Left renal cortex interstitium (tissue), 4 donors: Measurements from ENCODE around the gene CENPP. TPM values are rescaled to one million over a fixed set of nuclear protein-coding genes. Genes with fewer than 3 reads are reported as not detected.
"Not testable (repeated sequence)": the region's sequence is repeated elsewhere in the genome, so short reads cannot be mapped to it uniquely, and the experiment has no call there.

Experiments
- DNase-seq, 4 donors: peaks; one replicate each; pipeline ENCODE4 v3.0.0-alpha.2; 2013; ENCODE audit warnings: low read depth in 4 of 4, low spot score in 2 of 4, missing footprints in 1 of 4
- polyA plus RNA-seq, 4 donors: library from polyadenylated mRNA; unstranded; fragments of 120-200 nt; gene quantifications; one replicate each; pipeline ENCODE4 v1.2.1, GENCODE V29; 2013; ENCODE audit not compliant: insufficient read length in 4 of 4

The CENPP gene
- polyA plus RNA-seq, 4 donors, result 5.8 to 7.5 (median 6.3) TPM

DNA sequence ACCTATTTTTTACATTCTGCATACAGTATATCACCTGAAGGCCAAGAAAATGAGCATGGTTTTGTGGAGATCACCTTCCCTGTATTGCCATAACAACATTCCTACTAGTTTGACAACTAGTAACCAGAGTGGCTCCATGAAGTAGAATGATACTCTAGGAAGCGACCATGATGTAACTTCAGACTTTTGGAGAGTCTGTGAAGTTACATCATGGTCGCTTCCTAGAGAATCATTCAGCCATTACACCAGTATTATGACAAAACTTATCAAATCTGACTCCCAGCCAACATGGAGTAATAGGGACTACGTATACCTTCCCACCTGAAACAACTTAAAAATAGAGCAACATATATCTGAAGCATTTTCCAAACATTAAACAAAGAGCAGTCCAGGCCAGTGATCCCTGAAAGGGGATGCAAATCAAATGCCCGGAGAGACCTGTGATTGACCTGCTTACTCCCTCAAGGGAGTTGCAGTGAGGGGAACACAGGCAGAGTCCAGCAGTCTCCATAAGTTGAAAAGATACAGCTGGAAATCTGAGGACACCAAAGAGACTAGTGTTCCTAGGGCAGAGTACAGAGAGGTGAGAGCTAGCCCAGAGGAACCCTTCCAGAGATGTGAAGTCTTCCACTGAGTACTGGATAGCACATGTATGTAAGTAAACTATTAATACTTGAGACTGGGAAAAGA is 202.2 kb downstream of the CENPP start:
- DNase-seq, result peak in 2 of 4 donors; percentile 31 to 39

DNA sequence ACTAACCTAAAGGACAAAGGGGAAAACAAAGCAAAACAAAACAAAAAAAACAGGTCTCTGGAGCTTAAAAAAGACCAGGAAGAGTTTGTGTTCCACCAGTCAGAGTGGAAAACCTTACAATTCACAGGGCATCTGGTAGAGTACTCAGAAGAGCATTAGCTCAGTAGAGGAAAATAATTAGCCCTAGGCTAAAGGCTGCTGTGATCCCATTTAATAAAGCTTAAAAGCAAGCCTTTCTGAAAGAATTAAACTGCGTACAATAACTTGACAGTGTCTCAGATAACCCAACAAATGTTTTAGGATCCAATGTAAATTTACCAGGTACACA is 202.7 kb downstream of the CENPP start:
- DNase-seq, result no peak

DNA sequence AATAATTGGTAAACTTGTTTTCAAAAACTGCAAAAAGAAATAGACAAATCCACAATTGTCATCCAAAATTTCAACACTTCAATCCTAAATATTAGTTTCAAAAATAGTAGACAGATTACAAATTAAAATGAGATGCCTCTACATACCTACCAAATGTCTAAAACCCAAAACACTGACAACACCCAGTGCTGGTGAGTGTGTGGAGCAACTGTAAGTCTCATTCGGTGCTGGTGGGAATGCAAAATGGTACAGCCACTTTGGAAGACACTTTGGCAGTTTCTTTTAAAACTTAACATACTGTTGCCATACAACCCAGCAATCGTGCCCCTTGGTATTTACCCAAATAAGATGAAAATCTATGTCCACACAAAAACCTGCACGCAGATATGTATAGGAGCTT is 203.4 kb downstream of the CENPP start:
- DNase-seq, result no peak

DNA sequence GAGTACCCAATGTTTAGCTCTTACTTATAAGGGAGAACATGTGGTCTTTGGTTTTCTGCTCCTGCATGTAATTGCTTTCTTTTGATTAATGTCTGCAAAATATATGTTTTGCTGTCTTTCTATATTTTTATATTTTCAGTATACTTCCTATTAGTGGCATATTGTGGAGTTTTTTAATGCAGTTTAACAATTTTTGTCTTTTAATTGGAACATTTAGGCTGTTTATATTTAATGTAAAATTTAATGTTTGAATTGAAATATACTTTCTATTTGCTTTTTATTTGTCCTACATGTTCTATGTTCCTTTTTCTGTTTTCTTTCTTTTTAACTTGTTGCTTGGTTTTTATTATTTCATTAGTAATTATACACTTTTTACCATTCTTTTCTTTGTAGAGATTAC is 205.1 kb downstream of the CENPP start:
- no peak for DNase-seq

DNA sequence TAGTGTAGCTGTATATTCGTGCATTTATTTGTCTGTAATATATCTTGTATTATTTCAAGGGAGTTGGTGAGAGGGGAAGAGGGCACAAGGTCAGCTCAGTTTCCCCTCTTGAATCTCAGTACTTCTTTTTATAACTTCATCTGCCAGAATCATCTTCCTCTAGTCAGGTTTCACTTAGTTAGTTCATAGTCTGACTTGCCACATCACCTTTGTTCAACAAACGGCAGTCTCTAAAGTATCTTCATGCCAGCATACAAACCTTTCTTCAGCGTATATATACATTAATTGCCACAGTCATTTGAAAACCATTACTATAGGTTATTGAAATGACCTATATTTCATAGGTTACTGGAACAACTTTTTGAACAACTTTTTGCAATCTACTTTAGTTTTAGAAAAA is 208.5 kb downstream of the CENPP start:
- no peak for DNase-seq

DNA sequence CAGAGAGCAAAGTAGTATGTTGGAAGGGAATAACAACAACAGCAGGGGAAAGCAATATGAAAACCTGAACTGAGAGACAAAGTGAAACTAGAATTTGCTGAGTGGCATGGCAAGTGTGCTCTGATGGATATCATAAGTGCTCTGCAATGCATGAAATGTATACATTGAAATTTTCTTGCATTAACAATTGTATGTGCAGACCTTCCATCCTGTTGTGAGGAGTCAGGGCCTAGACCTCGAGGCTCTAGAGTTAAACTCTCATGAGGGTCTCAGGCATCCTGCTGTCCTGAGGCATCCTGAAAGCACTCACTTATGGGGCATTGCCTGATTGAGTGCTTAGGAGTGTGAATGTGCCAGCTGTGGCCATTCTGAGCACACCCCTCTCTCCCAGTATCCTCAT is 208.9 kb downstream of the CENPP start:
- no peak for DNase-seq

DNA sequence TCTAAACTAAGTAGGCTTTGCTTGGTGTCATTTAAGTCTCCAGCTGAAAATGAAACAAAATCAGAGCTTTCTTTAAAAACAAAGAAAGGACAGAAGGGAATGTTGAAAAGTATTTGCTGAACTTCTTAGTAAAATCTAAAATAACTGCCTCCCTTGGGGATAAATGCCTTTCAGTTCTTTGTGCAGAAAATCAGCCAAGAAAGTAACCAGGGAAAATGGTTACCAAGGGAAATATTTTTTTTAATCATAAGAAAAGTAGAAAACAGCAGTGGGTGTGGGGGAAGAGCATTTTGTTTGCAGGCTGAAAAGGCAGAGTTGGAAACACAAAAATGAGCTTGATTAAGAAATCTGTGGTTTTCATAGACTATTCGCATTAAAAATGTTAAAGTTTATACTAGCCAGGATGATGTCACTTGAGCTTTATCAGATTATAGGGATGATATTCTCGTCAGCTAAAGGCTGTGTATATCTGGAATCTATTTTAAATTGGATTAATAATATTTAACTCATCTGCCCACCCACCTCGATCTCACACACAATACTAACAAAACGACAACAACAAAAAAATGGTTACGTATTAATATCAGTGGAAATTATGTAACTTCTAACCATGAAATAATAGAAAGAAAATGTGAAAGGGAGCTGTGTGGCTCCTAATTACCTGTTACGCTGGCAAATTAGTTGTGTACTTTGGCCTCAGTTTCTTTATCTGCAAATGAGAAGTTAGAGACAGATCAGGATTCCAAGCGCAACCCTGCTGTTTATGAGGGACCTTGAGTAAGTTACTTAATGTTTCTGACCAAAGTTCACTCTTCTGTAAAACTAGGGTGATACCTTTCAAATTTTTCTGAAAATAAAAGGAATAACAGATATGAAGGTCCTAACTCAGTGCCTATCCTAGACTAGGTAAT is 210.4 kb downstream of the CENPP start, which contains the start of gene ECM2:
Gene ECM2 (minus strand): TSS at position 51 of the 911 bp plus-strand sequence. CDS start 13,124 bp downstream, outside the sequence.
- peak in 2 of 4 donors; percentile 36 to 37 for DNase-seq

DNA sequence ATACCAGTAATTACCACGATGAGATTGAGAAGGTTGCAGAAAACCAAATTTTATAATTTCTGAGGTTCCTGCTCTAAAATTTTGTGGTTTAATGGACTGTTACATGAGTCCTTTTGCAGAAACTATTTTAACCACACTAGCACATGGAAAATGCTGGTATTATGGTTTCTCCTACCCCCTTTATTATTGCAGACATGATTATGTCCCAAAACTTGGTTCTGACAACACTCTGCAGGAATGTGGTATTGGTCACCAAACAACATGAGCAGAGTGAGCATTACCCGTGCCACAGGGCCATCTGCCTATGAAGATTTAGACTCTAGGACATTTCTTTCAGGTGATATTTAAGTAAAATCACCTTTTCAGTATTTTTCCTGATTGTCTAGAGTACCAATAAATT is 212.8 kb downstream of the CENPP start:
- no peak for DNase-seq

DNA sequence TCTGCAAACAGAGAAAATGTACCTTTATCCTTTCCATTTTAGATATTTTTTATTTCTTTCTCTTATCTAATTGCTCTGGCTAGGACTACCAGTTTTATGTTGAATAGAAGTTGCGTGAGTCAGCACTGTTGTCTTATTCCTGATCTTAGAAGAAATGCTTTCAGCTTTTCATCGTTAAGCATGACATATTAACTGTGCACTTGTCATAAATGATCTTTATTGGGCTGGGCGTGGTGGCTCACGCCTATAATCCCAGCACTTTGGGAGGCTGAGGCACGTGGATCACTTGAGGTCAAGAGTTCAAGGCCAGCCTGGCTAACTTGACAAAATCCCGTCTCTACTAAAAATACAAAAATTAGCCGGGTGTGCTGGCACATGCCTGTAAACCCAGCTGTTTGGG is 218.2 kb downstream of the CENPP start:
- no peak for DNase-seq

DNA sequence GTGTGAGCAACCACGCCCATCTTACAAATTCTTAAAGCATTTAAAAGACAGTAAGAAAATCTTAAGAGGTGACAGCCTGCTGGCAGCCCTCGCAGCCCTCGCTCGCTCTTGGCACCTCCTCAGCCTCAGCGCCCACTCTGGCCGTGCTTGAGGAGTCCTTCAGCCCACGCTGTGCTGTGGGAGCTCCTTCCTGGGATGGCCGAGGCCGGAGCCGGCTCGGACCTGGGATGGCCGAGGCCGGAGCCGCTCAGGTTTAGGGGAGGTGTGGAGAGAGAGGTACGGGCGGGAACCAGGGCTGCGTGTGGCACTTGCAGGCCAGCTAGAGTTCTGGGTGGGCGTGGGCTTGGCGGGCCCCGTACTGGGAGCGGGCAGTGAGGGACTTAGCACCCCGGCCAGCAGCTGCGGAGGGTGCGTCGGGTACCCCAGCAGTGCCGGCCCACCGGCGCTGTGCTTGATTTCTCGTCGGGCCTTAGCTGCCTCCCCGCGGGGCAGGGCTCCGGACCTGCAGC is 219.3 kb downstream of the CENPP start:
- DNase-seq, result no peak

DNA sequence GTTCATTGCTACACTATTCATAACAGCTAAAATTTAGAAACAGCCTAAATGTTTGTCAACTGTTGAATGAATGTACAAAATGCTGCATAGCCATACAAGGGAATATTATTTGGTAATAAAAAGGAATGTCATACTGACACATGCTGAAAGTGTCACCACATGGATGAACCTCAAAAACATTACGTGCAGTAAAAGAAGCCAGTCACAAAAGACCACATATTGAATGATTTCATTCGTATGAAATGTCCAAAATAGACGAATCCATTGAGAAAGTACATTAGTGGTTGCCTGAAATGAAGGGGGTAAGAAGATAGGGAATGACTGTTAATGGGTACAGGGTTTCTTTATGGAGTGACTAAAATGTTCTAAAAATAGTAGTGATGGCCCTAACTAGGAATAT is 221.6 kb downstream of the CENPP start:
- no peak for DNase-seq

DNA sequence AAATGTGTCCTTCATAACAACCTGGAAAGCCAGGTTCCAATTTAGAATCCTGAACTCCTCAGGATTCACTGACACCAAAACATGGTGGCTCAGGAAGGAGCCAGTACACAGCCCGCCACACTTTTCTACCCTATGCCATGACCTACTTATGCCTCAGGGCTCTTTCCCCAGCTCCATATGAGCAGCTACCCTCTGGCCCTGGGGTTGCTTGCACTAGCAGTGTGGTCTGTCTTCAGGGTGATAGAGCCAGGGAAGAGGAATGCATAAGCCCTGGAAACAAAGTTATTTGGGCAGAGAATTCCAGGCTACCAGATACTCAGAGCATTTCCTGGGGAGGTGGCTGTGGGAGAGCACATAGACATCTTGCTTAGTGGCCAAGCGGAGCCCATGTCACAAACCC is 225.0 kb downstream of the CENPP start:
- DNase-seq, result no peak

DNA sequence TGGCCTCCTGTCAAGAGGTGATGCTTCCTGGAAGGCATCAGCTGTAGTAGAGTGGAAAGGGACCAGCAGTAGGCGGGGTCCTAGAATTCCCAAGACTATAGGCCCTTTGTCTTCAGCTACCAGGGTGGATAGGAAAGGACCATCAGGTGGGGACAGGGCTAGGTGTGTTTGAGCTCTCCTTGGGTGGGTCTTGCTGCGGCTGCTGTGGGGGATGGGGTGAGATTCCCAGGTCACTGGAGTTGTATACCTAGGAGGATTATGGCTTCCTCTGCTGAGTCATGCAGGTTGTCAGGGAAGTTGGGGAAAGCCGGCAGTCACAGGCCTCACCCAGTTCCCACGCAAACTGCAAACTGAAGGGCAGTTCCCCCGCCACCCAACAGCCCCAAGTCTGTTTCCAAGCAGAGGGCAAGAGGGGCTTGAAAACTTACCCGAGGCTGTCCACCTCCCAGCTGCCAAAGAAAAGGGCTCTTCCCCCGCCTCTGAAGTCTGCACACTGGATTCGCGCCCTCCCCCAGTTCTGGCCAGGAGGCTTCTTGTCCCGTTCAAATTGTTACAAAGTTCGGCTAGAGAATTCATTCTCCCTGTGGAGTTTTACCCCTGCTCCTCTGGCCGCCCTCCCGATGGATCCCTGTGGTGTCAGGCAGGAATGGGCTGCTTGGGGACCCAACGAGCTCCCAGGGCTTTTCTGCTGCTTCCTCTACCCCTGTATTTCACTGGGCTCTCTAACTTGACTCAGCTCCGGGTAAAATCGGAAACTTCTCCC is 233.0 kb downstream of the CENPP start:
- no peak for DNase-seq

DNA sequence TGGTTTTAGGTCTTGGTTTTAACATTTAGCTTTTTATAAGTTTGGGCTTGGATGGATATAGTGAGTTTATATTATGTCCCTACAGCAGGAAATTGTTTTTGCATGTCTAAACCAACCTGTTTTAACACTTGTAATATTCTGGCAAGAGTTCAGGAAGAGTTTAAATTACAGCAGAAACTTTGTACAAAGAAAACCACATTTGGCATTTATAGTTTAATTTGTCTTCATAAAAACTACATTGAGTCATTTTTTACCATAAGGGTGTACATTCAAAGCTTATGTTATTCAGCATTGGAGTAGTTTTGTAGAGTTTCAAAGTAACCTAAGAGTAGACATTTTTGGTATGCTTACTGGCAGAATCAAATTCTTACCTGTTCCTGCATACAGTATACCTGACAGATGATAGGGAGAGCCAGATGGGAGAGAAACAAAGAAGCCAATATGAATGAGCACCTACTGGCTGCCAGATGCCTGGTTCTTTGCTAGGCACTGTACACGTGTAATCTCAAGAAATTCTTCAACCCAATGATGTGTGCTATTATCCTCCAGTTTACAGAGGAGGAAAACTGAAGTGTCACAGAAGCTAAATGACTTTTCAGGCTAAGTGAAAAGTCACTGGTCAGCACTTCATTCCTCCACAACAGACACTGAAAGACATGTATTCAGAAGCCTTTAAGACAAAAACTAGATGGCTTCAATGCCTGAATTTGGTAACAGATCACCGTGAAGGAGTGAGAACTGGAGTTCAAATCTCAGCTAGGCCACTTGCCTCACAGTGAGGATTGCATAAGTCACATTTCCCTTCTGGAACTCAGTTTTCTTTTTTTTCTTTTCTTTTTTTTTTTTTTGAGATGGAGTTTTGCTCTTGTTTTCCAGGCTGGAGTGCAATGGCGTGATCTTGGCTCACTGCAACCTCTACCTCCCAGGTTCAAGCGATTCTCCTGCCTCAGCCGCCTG is 235.9 kb downstream of the CENPP start:
- no peak for DNase-seq

DNA sequence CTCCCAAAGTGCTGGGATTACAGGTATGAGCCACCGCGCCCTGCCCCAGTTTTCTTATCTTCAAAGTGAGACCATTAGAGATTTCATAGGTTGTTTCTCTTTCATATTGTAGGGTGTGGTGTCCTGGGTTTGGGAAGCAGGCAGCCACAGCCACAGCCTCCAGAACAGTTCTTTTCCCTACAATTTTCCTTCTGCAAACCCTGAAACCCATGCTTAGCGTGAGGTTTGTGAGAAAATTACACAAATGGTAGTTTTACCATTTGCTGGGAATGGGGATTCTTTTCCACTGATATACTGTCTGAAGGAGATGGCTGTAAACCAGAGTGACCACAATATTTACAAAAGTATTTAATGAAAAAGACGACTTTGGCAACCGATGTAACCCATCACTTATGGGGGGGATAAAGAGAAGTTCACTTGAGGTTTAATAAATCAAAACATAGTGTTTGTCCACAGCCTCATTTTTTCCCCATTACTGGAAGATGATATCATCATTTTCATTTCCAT is 236.8 kb downstream of the CENPP start:
- DNase-seq, result no peak

DNA sequence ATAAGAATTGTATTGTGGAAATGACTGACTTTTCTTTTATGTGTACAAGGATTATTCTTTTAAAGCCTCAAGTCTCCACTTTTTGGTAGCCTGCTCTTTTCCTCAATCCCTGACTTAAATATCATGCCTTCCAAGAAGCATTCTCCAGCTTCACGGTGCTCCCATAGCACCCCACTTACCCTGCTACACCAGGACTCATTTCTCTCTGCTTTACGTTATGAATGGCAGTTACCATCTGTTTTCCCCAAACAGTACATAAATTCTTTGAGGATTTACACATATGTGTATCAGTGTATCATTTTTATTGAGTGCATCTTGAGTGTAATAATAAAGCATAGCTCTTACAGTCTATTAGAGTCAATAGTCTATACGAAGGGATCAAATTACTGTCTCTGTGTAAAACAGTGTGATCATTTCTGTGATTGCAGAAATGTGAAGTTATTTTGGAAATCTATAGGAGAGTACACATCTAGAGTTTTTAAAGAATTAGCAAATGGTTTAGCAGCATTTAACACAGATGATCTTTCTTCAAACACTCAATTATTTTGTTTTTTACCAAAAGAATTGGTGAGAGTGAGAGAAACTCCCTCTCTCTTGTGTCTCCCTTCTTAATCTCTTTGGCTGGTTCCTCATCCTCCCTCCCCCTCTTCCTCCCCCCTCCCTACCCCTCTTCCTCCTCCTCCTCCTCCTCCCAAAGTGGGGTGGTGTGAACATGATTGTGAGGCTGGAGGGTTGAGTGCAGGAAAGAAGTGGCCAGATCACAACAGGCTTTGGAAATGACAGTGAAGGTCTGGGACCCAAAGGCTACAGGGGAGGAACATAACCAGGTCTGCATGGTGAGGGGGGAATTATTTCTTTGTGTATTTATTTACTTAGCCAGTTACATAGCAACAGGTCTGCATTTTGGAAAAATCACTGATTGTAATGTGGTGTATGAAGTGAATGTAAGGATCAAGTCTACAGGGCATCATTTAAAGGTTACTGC is 237.7 kb downstream of the CENPP start:
- no peak for DNase-seq

DNA sequence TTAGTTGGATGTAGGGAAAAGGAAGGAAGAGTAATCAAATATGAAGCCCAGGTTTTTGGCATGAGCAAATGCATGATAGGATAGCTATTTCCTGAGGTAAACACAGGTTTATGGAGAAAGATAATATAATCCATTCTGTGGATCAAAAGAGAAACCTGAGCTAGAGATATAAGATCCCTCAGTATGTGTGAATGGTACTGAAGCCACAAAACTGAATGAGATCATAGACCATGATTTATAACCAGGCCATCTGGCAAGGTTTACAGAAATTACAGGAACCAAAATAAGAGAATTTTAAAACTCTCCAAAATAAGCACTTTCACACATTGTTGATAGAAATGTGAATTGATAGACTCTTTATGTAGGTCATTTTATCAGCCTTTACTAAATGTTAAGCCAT is 238.8 kb downstream of the CENPP start:
- DNase-seq, result no peak

DNA sequence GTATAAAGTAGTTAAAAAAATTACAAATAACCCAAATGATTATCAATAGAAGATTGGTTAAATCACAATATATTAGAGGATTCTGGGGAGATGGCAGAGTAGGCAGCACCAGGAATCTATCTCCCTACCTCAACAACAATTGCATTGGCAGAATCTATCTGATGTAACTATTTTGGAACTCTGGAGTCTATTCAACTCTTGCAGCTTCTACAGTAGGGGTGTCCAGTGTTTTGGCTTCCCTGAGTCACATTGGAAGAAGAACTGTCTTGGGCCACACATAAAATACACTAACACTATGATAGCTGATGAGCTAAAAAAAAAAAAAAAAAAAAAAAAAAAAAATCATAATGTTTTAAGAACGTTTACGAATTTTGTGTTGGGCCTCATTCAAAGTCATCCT is 239.2 kb downstream of the CENPP start:
- no peak for DNase-seq

DNA sequence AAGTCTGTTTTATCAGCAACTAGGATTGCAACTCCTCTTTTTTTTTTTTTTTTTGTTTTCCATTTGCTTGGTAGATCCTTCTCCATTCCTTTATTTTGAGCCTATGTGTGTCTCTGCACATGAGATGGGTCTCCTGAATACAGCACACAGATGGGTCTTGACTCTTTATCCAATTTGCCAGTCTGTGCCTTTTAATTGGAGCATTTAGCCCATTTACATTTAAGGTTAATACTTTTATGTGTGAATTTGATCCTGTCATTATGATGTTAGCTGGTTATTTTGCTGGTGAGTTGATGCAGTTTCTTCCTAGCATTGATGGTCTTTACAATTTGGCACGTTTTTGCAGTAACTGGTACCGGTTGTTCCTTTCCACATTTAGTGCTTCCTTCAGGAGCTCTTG is 246.1 kb downstream of the CENPP start:
- DNase-seq, result not testable (repeated sequence)
